IMR-90 (cell line): Measurements from ENCODE around the gene CRACDL. TPM values are rescaled to one million over a fixed set of nuclear protein-coding genes. Genes with fewer than 3 reads are reported as not detected.

Experiments used
- ATAC-seq: fragments of 200-7000 bp; cut with Tn5 transposase; 2 replicates; pipeline ENCODE4 v1.9.1; 2020; ENCODE audit warnings: low read depth, mild to moderate bottlenecking, moderate library complexity
- BruUV-seq: library from RNA; stranded (reverse); fragments of 400-500 nt; replicated peaks from 2 replicates; lab custom pipeline; 2021; lab: Mats Ljungman, UMichigan
- CTCF ChIA-PET: fragments of 300-600 bp; formaldehyde crosslinking; extraction: SDS; loops from one replicate; lab custom pipeline; 2021; ENCODE audit warnings: antibody characterized with exemption; lab: Yijun Ruan, JAX
- POLR2A ChIA-PET: fragments of 300-600 bp; sonication (Branson Sonifier 250); formaldehyde crosslinking; loops from one replicate; lab custom pipeline; 2022; ENCODE audit warnings: antibody characterized with exemption; ENCODE audit not compliant: unreplicated experiment; lab: Charles Lee
- DNase-seq: peaks from one replicate; pipeline ENCODE4 v3.0.0; 2013
- H2AFZ ChIP-seq: replicated peaks from 2 replicates; pipeline ENCODE3; 2013; ENCODE audit warnings: low read length, mild to moderate bottlenecking; ENCODE audit not compliant: poor library complexity
- H2AK5ac ChIP-seq: 2 replicates; pipeline ENCODE4 v1.6.1; 2013; ENCODE audit warnings: low read depth, low read length, inconsistent platforms
- H2AK9ac ChIP-seq: replicated peaks from 2 replicates; pipeline ENCODE3; 2013; ENCODE audit warnings: mild to moderate bottlenecking, low read depth, low read length, moderate library complexity; ENCODE audit not compliant: poor library complexity
- H2BK120ac ChIP-seq: 2 replicates; pipeline ENCODE4 v1.6.1; 2013; ENCODE audit warnings: low read depth, low read length, inconsistent platforms
- H2BK15ac ChIP-seq: 3 replicates; pipeline ENCODE4 v1.6.1; 2013; ENCODE audit warnings: low read depth, low read length, inconsistent platforms
- H2BK20ac ChIP-seq: 2 replicates; pipeline ENCODE4 v1.6.1; 2013; ENCODE audit warnings: low read depth, mild to moderate bottlenecking, inconsistent platforms, low read length, moderate library complexity
- H2BK5ac ChIP-seq: 2 replicates; pipeline ENCODE4 v1.6.1; 2013; ENCODE audit warnings: mild to moderate bottlenecking, low read depth, low read length, inconsistent platforms; ENCODE audit not compliant: poor library complexity, severe bottlenecking
- H3K14ac ChIP-seq: replicated peaks from 2 replicates; pipeline ENCODE4 v1.6.1; 2013; ENCODE audit warnings: low read depth, low read length, inconsistent platforms
- H3K18ac ChIP-seq: 2 replicates; pipeline ENCODE4 v1.6.1; 2013; ENCODE audit warnings: low read depth, low read length, control low read depth
- H3K23ac ChIP-seq: 2 replicates; pipeline ENCODE4 v1.6.1; 2013; ENCODE audit warnings: low read depth, low read length, inconsistent platforms
- H3K27ac ChIP-seq: 2 replicates; pipeline ENCODE4 v1.5.1; 2013; ENCODE audit warnings: mild to moderate bottlenecking, control low read depth, low read length; ENCODE audit not compliant: insufficient read depth
- H3K27me3 ChIP-seq: 2 replicates; pipeline ENCODE4 v1.6.1; 2013; ENCODE audit warnings: low read length; ENCODE audit not compliant: control insufficient read depth, insufficient read depth
- H3K36me3 ChIP-seq: 2 replicates; pipeline ENCODE4 v1.6.1; 2013; ENCODE audit warnings: low read length, mixed read lengths; ENCODE audit not compliant: control insufficient read depth, insufficient read depth
- H3K4ac ChIP-seq: 2 replicates; pipeline ENCODE4 v1.6.1; 2013; ENCODE audit warnings: low read depth, low read length, inconsistent platforms
- H3K4me1 ChIP-seq: 2 replicates; pipeline ENCODE4 v1.6.1; 2013; ENCODE audit warnings: low read length, mixed read lengths; ENCODE audit not compliant: control insufficient read depth, insufficient read depth
- H3K4me2 ChIP-seq: 2 replicates; pipeline ENCODE4 v1.6.1; 2013; ENCODE audit warnings: low read depth, mild to moderate bottlenecking, control low read depth, low read length, moderate library complexity
- H3K4me3 ChIP-seq: 2 replicates; pipeline ENCODE4 v1.5.1; 2013; ENCODE audit warnings: low read depth, mild to moderate bottlenecking, control low read depth, low read length, moderate library complexity; ENCODE audit not compliant: insufficient read depth
- H3K56ac ChIP-seq: 2 replicates; pipeline ENCODE4 v1.6.1; 2013; ENCODE audit warnings: low read length, inconsistent platforms; ENCODE audit not compliant: insufficient read depth; ENCODE audit errors: extremely low read depth
- H3K79me1 ChIP-seq, 2 experiments: 2 replicates each; pipeline ENCODE4 v1.6.1; 2013; ENCODE audit warnings: low read length in 2 of 2, inconsistent platforms in 1 of 2, low read depth in 1 of 2
- H3K9ac ChIP-seq: 2 replicates; pipeline ENCODE4 v1.6.1; 2013; ENCODE audit warnings: low read depth, low read length, control low read depth
- H3K9me1 ChIP-seq: 2 replicates; pipeline ENCODE4 v1.6.1; 2013; ENCODE audit warnings: low read length, inconsistent platforms; ENCODE audit not compliant: insufficient read depth
- H3K9me3 ChIP-seq: 2 replicates; pipeline ENCODE4 v1.6.1; 2013; ENCODE audit warnings: low read length; ENCODE audit not compliant: control insufficient read depth, insufficient read depth
- H4K20me1 ChIP-seq: 2 replicates; pipeline ENCODE4 v1.6.1; 2013; ENCODE audit warnings: low read length, inconsistent platforms; ENCODE audit not compliant: insufficient read depth
- H4K5ac ChIP-seq: 2 replicates; pipeline ENCODE4 v1.6.1; 2013; ENCODE audit warnings: mild to moderate bottlenecking, low read depth, low read length, control low read depth
- H4K8ac ChIP-seq, 2 experiments: 2 replicates each; pipeline ENCODE4 v1.6.1; 2013; ENCODE audit warnings: low read depth in 2 of 2, low read length in 2 of 2, control low read depth in 1 of 2, inconsistent platforms in 1 of 2
- H4K91ac ChIP-seq: 2 replicates; pipeline ENCODE4 v1.6.1; 2013; ENCODE audit warnings: low read depth, low read length, inconsistent platforms; ENCODE audit not compliant: insufficient read depth
- BHLHE40 ChIP-seq: fragments of 150-350 bp; IDR thresholded peaks from 2 replicates; pipeline ENCODE4 v1.6.1; 2016; ENCODE audit warnings: mild to moderate bottlenecking, low read depth, low read length
- CEBPB ChIP-seq: IDR thresholded peaks from 2 replicates; pipeline ENCODE4 v1.6.1; 2012; ENCODE audit warnings: low read depth, low read length, improper control_type of control experiment
- CHD1 ChIP-seq: IDR thresholded peaks from 2 replicates; pipeline ENCODE4 v1.6.1; 2012; ENCODE audit warnings: low read depth, low read length, improper control_type of control experiment
- CTCF ChIP-seq: conservative IDR thresholded peaks from 2 replicates; pipeline ENCODE4 v1.5.1; 2012; ENCODE audit warnings: mild to moderate bottlenecking, low read depth, low read length, improper control_type of control experiment
- ELK1 ChIP-seq: fragments of 150-350 bp; IDR thresholded peaks from 2 replicates; pipeline ENCODE4 v1.6.1; 2016; ENCODE audit warnings: low read depth, mild to moderate bottlenecking, low read length, moderate library complexity, borderline replicate concordance
- FOS ChIP-seq: fragments of 150-350 bp; IDR thresholded peaks from 2 replicates; pipeline ENCODE4 v1.6.1; 2016; ENCODE audit warnings: low read depth, low read length
- MAFK ChIP-seq: IDR thresholded peaks from 2 replicates; pipeline ENCODE4 v1.6.1; 2012; ENCODE audit warnings: low read depth, low read length, improper control_type of control experiment
- MAZ ChIP-seq: IDR thresholded peaks from 2 replicates; pipeline ENCODE4 v1.6.1; 2012; ENCODE audit warnings: low read depth, mild to moderate bottlenecking, low read length, improper control_type of control experiment, moderate library complexity, borderline replicate concordance
- MXI1 ChIP-seq: IDR thresholded peaks from 2 replicates; pipeline ENCODE4 v1.6.1; 2012; ENCODE audit warnings: low read depth, mild to moderate bottlenecking, low read length, moderate library complexity, borderline replicate concordance
- NFE2L2 ChIP-seq: fragments of 150-350 bp; IDR thresholded peaks from 2 replicates; pipeline ENCODE4 v1.6.1; 2016; ENCODE audit warnings: low read depth, mild to moderate bottlenecking, low read length
- POLR2A ChIP-seq: IDR thresholded peaks from 2 replicates; pipeline ENCODE4 v1.6.1; 2012; ENCODE audit warnings: mild to moderate bottlenecking, low read depth, low read length
- RAD21 ChIP-seq: IDR thresholded peaks from 2 replicates; pipeline ENCODE4 v1.6.1; 2012; ENCODE audit warnings: low read length, improper control_type of control experiment
- RCOR1 ChIP-seq: IDR thresholded peaks from 2 replicates; pipeline ENCODE4 v1.6.1; 2012; ENCODE audit warnings: mild to moderate bottlenecking, low read length, improper control_type of control experiment; ENCODE audit not compliant: insufficient replicate concordance
- RFX5 ChIP-seq: IDR thresholded peaks from 2 replicates; pipeline ENCODE4 v1.8.0; 2012; ENCODE audit warnings: low read depth, mild to moderate bottlenecking, low read length, moderate library complexity
- SMC3 ChIP-seq: fragments of 150-350 bp; IDR thresholded peaks from 2 replicates; pipeline ENCODE4 v1.6.1; 2016; ENCODE audit warnings: low read depth, mild to moderate bottlenecking, antibody characterized with exemption, low read length, moderate library complexity
- USF2 ChIP-seq: fragments of 150-350 bp; IDR thresholded peaks from 2 replicates; pipeline ENCODE4 v1.6.1; 2017; ENCODE audit warnings: mild to moderate bottlenecking, antibody characterized with exemption, low read length, low read depth
- WGBS, 2 experiments: methylation state at CpG; one replicate each; pipeline versions ENCODE4 v1.1.5 to v1.1.7; 2013; ENCODE audit warnings: missing lambda C conversion rate in 2 of 2; ENCODE audit not compliant: insufficient read length in 1 of 2; ENCODE audit errors: extremely low coverage in 2 of 2; 5-methylcytosine and 5-hydroxymethylcytosine counted together
- dilution Hi-C: fragments of 300-500 bp; cut with HindIII; formaldehyde crosslinking; loops from one replicate; pipeline ENCODE4 v1.14.3; 2018; ENCODE audit warnings: low sequenced_read_pairs; ENCODE audit not compliant: unreplicated experiment
- in situ Hi-C: fragments of 300-500 bp; cut with MboI; formaldehyde crosslinking; loops from 3 replicates; pipeline ENCODE4 v1.14.3; 2019; ENCODE audit warnings: low sequenced_read_pairs, inconsistent platforms, mixed read lengths
- intact Hi-C: fragments of 100-400 bp; cut with micrococcal nuclease; formaldehyde crosslinking; loops from 2 replicates; pipeline ENCODE4 v1.10.0; 2022
- polyA plus RNA-seq, 3 experiments: library from polyadenylated mRNA; depleted of rRNA; stranded (reverse); fragments of >200 nt; gene quantifications; 2 replicates each; pipeline ENCODE4 v1.2.3, GENCODE V29; 2012; ENCODE audit warnings: low replicate concordance in 1 of 3
- total RNA-seq: library from RNA; depleted of rRNA; stranded (reverse); fragments of >200 nt; gene quantifications from 2 replicates; pipeline ENCODE4 v1.2.3, GENCODE V29; 2012

Gene CRACDL
- total and polyA plus RNA-seq, 2 of the 4 experiments (the other 2 are of a cell fraction) = not detected

- dilution Hi-C loops = no loop called here
These were observed 108.2 kb downstream of the CRACDL start for GRCh38 chr2:98827625-98828368.

More at GRCh38 chr2:98827625-98828368, 108.2 kb downstream of the CRACDL start:
- no peak overlapping the region for H2BK120ac ChIP-seq
- no peak overlapping the region for H3K4me2 ChIP-seq
- H4K91ac ChIP-seq = no peak overlapping the region
- in situ Hi-C loops (loop anchor here (25.0 kb wide), 1 partner anchor 415 kb away; no protein-coding TSS in a partner anchor), intact Hi-C loops (no loop called here)
- no peaks in the 10 kb centered on the region for H4K20me1 ChIP-seq
- H3K4me3 ChIP-seq = no peak overlapping the region
- ChIA-PET POLR2A (no interaction called here), CTCF (no interaction called here)
- H3K9ac ChIP-seq = no peak overlapping the region
- no peaks in the 10 kb centered on the region for H3K9me1 ChIP-seq
- H2BK5ac ChIP-seq = no peak overlapping the region
- no peak overlapping the region for H3K4ac ChIP-seq
- no peaks in the 10 kb centered on the region for H3K36me3 ChIP-seq
- no peak overlapping the region for H4K8ac ChIP-seq
- TF ChIP-seq RAD21 = no peak
- no peak for TF ChIP-seq POLR2A
- TF ChIP-seq RFX5 = no peak
- no peak for TF ChIP-seq RCOR1
- no peak for TF ChIP-seq CHD1
- no peak for TF ChIP-seq SMC3
- TF ChIP-seq FOS = no peak
- no peak for TF ChIP-seq MAFK
- TF ChIP-seq USF2 = no peak
- TF ChIP-seq CTCF = no peak
- TF ChIP-seq BHLHE40 = no peak
- TF ChIP-seq MXI1 = no peak
- no peak for TF ChIP-seq CEBPB
- TF ChIP-seq ELK1 = no peak
- TF ChIP-seq MAZ = no peak
- TF ChIP-seq NFE2L2 = no peak
- H4K5ac ChIP-seq = no peak overlapping the region
- H2AFZ ChIP-seq = no peak overlapping the region
- no peak overlapping the region for H2BK20ac ChIP-seq
- H3K23ac ChIP-seq = no peak overlapping the region
- DNase-seq = no peak
- H3K9me3 ChIP-seq = no peaks in the 10 kb centered on the region
- no peak overlapping the region for H2AK5ac ChIP-seq
- no peak overlapping the region for H2AK9ac ChIP-seq
- no peaks in the 10 kb centered on the region for H3K79me1 ChIP-seq
- H3K27me3 ChIP-seq = peaks cover 35% of the 10 kb centered on the region
- H3K4me1 ChIP-seq = no peaks in the 10 kb centered on the region
- no peak for ATAC-seq
- no peak overlapping the region for H3K14ac ChIP-seq
- no peak overlapping the region for H3K27ac ChIP-seq
- H3K18ac ChIP-seq = no peak overlapping the region
- H2BK15ac ChIP-seq = no peak overlapping the region
- WGBS, 2 experiments = no CpG with 5 or more reads among the region's 11 CpGs
- no TSS peak for BruUV-seq
- no peak overlapping the region for H3K56ac ChIP-seq
